ENCODE data around the gene C6orf62.

C6orf62 gene

DNA sequence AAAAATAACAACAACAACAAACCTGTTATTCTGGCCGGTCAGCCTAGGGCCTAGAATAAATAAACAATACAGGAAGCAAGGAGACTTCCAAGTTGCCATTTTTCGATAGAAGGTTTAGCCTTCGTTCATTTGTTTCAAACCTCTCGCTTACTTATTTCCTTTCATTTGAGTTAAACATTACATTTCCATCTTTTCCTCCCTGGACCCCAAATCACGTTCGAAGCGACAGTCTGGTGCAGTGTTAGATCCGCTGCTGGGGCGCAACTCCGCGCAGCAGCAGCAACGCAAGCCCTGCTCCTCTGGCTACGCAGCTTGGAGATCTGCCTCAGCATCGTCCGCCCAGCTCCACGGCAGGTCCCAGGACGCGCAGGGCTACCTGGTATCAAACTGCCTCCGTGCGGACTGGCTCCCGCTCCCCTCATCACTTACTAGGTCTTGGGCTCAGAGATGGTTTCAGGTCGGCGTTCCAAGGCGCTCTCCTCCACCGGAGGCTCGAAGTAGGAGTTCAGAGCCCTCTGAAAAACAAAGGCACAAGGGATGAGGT, 52.8 kb downstream of the C6orf62 start:
- TF ChIP-seq, protein P1, sequence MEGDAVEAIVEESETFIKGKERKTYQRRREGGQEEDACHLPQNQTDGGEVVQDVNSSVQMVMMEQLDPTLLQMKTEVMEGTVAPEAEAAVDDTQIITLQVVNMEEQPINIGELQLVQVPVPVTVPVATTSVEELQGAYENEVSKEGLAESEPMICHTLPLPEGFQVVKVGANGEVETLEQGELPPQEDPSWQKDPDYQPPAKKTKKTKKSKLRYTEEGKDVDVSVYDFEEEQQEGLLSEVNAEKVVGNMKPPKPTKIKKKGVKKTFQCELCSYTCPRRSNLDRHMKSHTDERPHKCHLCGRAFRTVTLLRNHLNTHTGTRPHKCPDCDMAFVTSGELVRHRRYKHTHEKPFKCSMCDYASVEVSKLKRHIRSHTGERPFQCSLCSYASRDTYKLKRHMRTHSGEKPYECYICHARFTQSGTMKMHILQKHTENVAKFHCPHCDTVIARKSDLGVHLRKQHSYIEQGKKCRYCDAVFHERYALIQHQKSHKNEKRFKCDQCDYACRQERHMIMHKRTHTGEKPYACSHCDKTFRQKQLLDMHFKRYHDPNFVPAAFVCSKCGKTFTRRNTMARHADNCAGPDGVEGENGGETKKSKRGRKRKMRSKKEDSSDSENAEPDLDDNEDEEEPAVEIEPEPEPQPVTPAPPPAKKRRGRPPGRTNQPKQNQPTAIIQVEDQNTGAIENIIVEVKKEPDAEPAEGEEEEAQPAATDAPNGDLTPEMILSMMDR (IDR thresholded peaks at IDR 0.05) = no peak

DNA sequence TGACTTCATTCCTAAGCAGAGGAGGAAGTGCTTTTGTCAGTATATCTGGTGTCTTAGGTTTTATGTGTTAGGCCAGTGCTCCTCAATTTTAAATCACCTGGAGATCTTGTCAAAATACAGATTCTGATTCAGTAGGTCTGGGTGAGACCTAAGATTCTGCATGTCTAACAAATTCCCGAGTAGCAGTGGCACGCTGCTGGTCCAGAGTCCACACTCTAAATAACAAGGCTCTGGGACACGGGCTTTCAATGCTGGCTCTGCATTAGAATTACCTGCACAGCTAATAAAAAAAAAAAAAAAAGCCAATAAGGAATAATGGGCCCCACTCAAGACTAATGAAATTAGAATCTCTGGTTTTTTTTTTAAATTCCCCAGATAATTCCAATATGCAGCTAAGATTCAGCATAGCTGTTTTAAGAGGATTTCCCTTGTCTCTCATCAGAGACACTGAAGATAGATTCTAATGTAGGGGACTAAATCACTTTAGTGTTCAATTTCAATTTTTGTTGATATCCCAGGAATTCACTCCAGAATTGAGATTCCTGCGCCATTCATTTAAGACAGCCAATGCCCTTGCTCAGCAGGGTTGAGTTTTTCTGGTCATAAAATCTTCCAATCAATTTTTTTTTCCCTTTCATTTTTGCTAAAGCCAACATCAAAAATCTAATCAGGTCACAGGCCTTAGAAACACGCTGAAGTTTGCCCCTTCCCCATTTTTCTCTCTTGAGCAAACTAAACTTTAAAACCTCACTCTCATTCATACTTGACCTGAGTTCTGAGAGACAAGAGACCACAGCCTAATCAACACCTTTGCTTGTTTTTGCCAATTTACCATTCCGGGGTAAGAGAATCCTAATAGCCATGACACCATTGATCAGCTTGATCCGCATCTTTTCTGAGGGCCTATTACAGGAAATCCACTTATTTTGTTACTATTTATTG, 54.6 kb downstream of the C6orf62 start:
- TF ChIP-seq, protein P1 (IDR thresholded peaks at IDR 0.05) = no peak

DNA sequence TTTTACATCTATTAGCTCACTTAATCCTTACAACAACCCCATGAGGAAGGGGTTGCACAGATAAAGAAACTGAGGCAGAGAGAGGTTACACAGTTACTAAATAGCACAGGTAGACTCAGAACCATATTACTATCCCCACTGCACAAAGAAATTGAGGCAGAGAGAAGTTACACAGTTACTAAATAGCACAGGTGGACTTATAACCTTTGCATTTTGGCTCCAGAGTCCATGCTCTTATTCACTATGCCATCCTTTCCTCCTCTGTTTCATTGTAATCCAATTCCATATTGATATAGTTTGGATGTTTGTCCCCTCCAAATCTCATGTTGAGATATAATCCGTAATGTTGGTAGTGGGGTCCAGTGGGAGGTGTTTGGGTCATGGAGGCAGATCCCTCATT, 55.8 kb downstream of the C6orf62 start:
- TF ChIP-seq, protein P1 (IDR thresholded peaks at IDR 0.05) = no peak

DNA sequence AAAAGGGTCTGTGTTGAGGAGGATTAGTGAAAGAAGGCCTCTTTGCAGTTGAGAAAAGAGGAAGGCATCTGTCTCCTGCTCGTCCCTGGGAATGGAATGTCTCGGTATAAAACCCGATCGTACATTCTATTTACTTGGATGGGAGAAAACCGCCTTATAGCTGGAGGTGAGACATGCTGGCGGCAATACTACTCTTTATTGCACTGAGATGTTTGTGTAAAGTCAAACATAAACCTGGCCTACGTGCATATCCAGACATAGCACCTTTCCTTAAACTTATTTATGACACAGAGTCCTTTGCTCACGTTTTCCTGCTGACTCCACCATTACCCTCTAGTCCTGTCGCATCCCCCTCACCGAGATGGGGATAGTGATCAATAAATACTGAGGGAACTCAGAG, 56.7 kb downstream of the C6orf62 start:
- TF ChIP-seq, protein P1 (IDR thresholded peaks at IDR 0.05) = no peak

DNA sequence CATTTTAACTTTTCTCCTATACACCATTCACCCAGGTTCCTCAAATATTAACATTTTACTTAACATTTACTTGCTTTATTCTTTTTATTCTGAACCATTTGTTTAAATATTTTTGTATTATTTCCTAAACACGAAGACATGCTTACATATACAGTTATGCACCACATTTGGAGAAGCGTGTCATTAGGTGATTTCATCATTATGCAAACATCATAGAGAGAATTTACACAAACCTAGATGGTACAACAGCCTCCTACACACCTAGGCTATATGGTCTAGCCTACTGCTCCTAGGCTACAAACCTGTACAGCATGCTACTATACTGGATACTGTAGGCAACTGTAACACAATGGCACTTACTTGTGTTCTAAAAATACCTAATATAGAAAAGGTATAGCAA, 58.8 kb downstream of the C6orf62 start:
- TF ChIP-seq, protein P1 (IDR thresholded peaks at IDR 0.05) = no peak

DNA sequence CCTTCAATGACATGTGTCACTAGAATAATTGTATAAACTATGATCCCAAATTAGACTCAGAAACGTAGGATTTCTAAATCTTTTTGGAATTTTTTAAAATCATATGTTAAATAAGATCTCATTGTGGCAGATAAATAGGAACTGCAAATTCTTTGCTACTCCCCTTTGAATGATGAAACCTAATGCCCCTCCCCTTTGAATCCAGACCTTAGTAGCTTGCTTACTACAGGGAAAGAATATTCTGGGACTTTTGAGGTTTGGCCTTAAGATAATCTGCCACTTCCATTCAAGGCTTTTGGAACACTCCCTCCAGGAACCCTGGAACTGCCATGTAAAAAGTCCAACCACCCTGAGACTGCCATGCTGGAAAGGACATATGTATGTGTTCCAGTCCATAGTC, 59.4 kb downstream of the C6orf62 start:
- TF ChIP-seq, protein P1 (IDR thresholded peaks at IDR 0.05) = no peak

DNA sequence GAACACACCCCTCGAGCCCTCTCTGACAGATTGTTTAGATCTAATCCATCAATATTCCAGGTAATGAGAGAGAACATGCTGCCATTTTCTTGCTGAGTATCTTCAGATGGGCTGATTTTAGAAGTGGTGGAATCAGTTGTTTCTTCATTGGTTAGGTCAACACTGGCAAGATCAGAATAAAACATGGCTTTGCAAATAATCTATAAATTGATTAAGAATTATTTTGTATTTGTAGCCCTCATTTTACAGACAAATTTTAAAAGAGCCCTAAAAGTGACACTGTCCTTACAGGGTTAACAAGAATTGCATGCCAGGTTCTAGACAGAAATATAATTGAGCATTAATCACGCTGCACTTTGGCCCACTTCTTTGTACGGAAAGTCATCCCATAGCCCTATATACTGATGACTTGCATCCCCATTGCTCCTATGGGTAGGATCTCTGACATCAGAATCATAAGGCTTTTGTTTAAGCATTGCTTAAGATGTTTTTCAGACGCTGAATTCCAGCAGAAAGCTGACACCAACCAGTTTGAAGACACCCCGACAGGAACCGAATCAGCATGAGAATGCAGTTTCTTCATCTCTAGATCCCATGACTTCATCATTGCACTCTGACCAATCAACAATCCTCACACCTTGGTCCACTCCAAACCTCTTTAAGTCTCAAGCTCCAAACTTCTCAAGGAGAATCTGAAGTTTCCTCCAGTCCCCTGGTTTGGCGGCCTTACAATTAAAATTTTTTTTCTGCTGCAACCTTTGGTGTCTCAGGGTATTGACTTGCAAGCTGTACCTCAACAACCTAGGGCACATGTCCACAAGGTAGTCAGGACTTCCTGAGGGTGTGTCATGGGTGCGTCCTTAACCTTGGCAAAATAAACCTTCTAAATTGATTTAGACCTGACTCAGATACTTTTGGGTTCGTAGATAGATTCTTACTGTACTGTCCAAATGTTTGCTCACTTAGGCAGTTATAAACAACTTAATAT, 60.1 kb downstream of the C6orf62 start:
- TF ChIP-seq, protein P1 (IDR thresholded peaks at IDR 0.05) = no peak
